IPS-15b (cell line): Measurements from ENCODE around the gene CENPQ.
"Not testable (repeated sequence)": the region's sequence is repeated elsewhere in the genome, so short reads cannot be mapped to it uniquely, and the experiment has no call there.

Experiments
- H3K27me3 ChIP-seq: one replicate; pipeline ENCODE4 v1.6.1; 2013; ENCODE audit warnings: low read length; ENCODE audit not compliant: control insufficient read depth, insufficient read depth
- H3K36me3 ChIP-seq: one replicate; pipeline ENCODE4 v1.6.1; 2013; ENCODE audit warnings: low read length; ENCODE audit not compliant: control insufficient read depth, insufficient read depth
- H3K4me1 ChIP-seq: one replicate; pipeline ENCODE4 v1.6.1; 2013; ENCODE audit warnings: mild to moderate bottlenecking, low read length; ENCODE audit not compliant: control insufficient read depth, insufficient read depth
- H3K4me3 ChIP-seq: one replicate; pipeline ENCODE4 v1.5.1; 2013; ENCODE audit warnings: low read depth, low read length
- H3K9ac ChIP-seq: one replicate; pipeline ENCODE4 v1.6.1; 2013; ENCODE audit warnings: low read depth, mild to moderate bottlenecking, low read length
- H3K9me3 ChIP-seq: one replicate; pipeline ENCODE4 v1.6.1; 2013; ENCODE audit warnings: mild to moderate bottlenecking, low read length; ENCODE audit not compliant: control insufficient read depth, insufficient read depth

Gene CENPQ

GRCh38 chr6:49464691-49465090 lies 1.5 kb downstream of the CENPQ start:
- H3K27me3 ChIP-seq: no peaks in the 10 kb centered on the region
- no peaks in the 10 kb centered on the region for H3K36me3 ChIP-seq
- H3K4me3 ChIP-seq: no peak overlapping the region
- no peaks in the 10 kb centered on the region for H3K4me1 ChIP-seq
- H3K9ac ChIP-seq: no peak overlapping the region
- H3K9me3 ChIP-seq: no peaks in the 10 kb centered on the region

- Histone ChIP-seq H3K27me3 (no peaks in the 10 kb centered on the region), H3K4me3 (no peak overlapping the region), H3K9ac (no peak overlapping the region), H3K4me1 (no peaks in the 10 kb centered on the region), H3K36me3 (no peaks in the 10 kb centered on the region), H3K9me3 (no peaks in the 10 kb centered on the region)
Observed at GRCh38 chr6:49468042-49468441, 4.9 kb downstream of the CENPQ start.

- H3K36me3 ChIP-seq, H3K9ac ChIP-seq, H3K9me3 ChIP-seq, H3K4me3 ChIP-seq, H3K27me3 ChIP-seq, H3K4me1 ChIP-seq: not testable (repeated sequence)
Observed at GRCh38 chr6:49476564-49476963, 13.4 kb downstream of the CENPQ start.

- H3K9ac ChIP-seq: no peak overlapping the region
- no peaks in the 10 kb centered on the region for H3K4me1 ChIP-seq
- H3K9me3 ChIP-seq: no peaks in the 10 kb centered on the region
- no peaks in the 10 kb centered on the region for H3K27me3 ChIP-seq
- peaks cover 2% of the 10 kb centered on the region for H3K36me3 ChIP-seq
- no peak overlapping the region for H3K4me3 ChIP-seq
Observed at GRCh38 chr6:49479308-49479970, 16.3 kb downstream of the CENPQ start.

GRCh38 chr6:49481846-49482245 lies 18.7 kb downstream of the CENPQ start:
- H3K4me3 ChIP-seq, H3K27me3 ChIP-seq, H3K4me1 ChIP-seq, H3K9me3 ChIP-seq, H3K9ac ChIP-seq, H3K36me3 ChIP-seq: not testable (repeated sequence)

- not testable (repeated sequence) for H3K27me3 ChIP-seq, H3K4me1 ChIP-seq, H3K9ac ChIP-seq, H3K36me3 ChIP-seq, H3K4me3 ChIP-seq, H3K9me3 ChIP-seq
Observed at GRCh38 chr6:49483380-49483779, 20.2 kb downstream of the CENPQ start.

GRCh38 chr6:49490633-49491032 lies 27.5 kb downstream of the CENPQ start:
- Histone ChIP-seq H3K36me3 (peaks cover 3% of the 10 kb centered on the region), H3K4me1 (no peaks in the 10 kb centered on the region), H3K27me3 (no peaks in the 10 kb centered on the region), H3K9me3 (no peaks in the 10 kb centered on the region), H3K9ac (no peak overlapping the region), H3K4me3 (no peak overlapping the region)

GRCh38 chr6:49497304-49497703 lies 34.1 kb downstream of the CENPQ start:
- H3K4me3 ChIP-seq: no peak overlapping the region

GRCh38 chr6:49499126-49499525 lies 36.0 kb downstream of the CENPQ start:
- Histone ChIP-seq H3K4me1 (no peaks in the 10 kb centered on the region), H3K27me3 (no peaks in the 10 kb centered on the region), H3K9ac (no peak overlapping the region), H3K9me3 (no peaks in the 10 kb centered on the region), H3K36me3 (no peaks in the 10 kb centered on the region), H3K4me3 (no peak overlapping the region)

More at GRCh38 chr6:49497304-49497703, 34.1 kb downstream of the CENPQ start:
- no peaks in the 10 kb centered on the region for H3K27me3 ChIP-seq
- no peak overlapping the region for H3K9ac ChIP-seq
- H3K9me3 ChIP-seq: no peaks in the 10 kb centered on the region
- peaks cover 3% of the 10 kb centered on the region for H3K36me3 ChIP-seq
- H3K4me1 ChIP-seq: no peaks in the 10 kb centered on the region

GRCh38 chr6:49499623-49500022 lies 36.5 kb downstream of the CENPQ start, which contains the start of gene GLYATL3:
TSS of gene GLYATL3 (plus strand) at chr6:49499923. CDS start at chr6:49511991, 12,068 bp downstream.
- Histone ChIP-seq H3K4me1 (no peaks in the 10 kb centered on the region), H3K27me3 (no peaks in the 10 kb centered on the region), H3K36me3 (no peaks in the 10 kb centered on the region), H3K9ac (no peak within 1 kb of the TSS), H3K9me3 (no peaks in the 10 kb centered on the region), H3K4me3 (no peak within 1 kb of the TSS)

- H3K9ac ChIP-seq: no peak overlapping the region
- H3K36me3 ChIP-seq: no peaks in the 10 kb centered on the region
- no peak overlapping the region for H3K4me3 ChIP-seq
- no peaks in the 10 kb centered on the region for H3K9me3 ChIP-seq
- no peaks in the 10 kb centered on the region for H3K4me1 ChIP-seq
- H3K27me3 ChIP-seq: no peaks in the 10 kb centered on the region
Observed at GRCh38 chr6:49504666-49505065, 41.5 kb downstream of the CENPQ start.

GRCh38 chr6:49506569-49507111 lies 43.5 kb downstream of the CENPQ start:
- Histone ChIP-seq H3K36me3 (no peaks in the 10 kb centered on the region), H3K9me3 (no peaks in the 10 kb centered on the region), H3K27me3 (no peaks in the 10 kb centered on the region), H3K4me3 (no peak overlapping the region), H3K9ac (no peak overlapping the region), H3K4me1 (no peaks in the 10 kb centered on the region)
